HCEC 1CT (cell line): ENCODE measurements around the gene PRKCQ.
"Not testable (repeated sequence)": the region's sequence is repeated elsewhere in the genome, so short reads cannot be mapped to it uniquely, and the experiment has no call there.

Experiments
- DNase-seq: peaks from one replicate; pipeline ENCODE4 v3.0.0-alpha.2; 2017

PRKCQ gene

DNA sequence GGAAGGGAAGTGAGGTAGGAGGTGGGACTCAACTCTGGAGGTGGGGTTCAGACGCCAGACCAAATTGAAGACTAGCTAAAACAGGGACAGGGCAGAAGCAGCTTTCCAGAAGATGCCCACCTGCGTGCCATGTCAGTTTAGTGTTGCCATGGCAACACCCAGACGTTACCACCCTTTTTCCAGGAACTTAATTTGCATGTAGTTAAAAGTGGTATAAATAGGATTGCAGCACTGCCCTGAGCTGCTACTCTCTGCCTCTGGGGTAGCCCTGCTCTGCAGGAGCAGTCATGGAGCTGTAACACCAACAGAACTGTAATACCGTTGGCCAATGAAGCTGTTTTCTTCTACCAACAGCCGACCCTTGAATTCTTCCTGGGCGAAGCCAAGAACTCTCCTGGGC is 93.8 kb downstream of the PRKCQ start:
- no peak for DNase-seq

GRCh38 chr10:6482737-6483357 is 97.2 kb downstream of the PRKCQ start:
- DNase-seq: no peak

DNA sequence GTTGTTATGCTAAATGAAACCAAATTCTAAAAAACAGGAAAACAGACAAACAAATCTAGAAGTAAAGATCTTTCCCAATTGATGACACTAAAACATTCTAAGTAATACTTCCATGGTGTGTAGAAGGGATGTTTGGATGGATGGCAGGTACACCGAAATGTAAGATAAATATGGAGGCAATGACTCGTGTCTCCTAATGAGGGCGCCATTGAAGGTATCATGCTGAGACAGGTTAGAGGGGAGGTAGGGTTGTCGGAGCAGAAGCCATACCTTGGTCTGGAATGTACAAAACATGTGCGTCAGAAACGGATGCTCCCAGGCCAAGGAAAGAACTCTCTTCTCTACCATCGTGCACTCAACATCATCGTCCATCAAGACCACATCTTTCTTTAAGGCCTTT is 101.4 kb downstream of the PRKCQ start:
- no peak for DNase-seq

GRCh38 chr10:6476989-6477388 is 103.1 kb downstream of the PRKCQ start:
- DNase-seq: no peak

DNA sequence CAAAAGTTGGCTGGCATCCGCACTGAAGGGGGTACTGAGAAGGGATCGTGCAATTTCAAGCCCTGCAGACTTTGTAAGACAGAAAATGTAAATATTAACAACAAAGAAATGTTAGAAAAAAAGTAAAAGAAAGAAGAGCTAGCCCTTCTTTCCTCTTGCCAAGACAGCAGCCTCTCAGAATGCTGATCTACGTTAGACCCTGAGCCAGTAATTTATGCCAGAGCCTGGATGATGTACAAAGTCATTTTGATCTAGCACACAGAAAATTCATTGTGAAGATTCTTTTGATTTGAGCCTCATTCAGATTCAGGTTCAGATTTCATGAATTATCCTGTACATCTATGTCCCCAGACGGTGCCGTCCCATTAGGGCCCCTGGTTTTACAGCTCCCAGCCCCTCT is 105.2 kb downstream of the PRKCQ start:
- no peak for DNase-seq

GRCh38 chr10:6473901-6474370 is 106.1 kb downstream of the PRKCQ start:
- DNase-seq: no peak

DNA sequence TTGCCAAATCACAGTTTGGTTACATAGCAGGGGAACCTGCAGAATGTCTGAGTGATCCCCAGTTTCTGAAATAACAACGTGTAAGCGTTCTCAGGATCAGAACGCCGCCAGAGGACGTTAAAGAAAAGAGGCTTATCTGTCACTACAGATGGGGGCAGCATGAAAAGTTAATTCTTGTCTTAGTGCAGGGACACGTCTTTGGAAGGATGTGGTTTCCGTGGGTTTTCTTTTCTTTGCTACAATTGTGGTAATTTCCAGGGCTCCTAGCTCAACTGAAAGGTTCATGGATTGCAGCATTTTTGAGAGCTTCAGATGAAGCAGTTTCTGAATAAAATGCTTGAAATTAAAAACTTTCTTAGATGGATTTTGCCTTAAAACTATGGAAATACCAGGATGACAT is 106.6 kb downstream of the PRKCQ start:
- no peak for DNase-seq

- DNase-seq: not testable (repeated sequence)
Measured at GRCh38 chr10:6472710-6473005, 107.4 kb downstream of the PRKCQ start.

DNA sequence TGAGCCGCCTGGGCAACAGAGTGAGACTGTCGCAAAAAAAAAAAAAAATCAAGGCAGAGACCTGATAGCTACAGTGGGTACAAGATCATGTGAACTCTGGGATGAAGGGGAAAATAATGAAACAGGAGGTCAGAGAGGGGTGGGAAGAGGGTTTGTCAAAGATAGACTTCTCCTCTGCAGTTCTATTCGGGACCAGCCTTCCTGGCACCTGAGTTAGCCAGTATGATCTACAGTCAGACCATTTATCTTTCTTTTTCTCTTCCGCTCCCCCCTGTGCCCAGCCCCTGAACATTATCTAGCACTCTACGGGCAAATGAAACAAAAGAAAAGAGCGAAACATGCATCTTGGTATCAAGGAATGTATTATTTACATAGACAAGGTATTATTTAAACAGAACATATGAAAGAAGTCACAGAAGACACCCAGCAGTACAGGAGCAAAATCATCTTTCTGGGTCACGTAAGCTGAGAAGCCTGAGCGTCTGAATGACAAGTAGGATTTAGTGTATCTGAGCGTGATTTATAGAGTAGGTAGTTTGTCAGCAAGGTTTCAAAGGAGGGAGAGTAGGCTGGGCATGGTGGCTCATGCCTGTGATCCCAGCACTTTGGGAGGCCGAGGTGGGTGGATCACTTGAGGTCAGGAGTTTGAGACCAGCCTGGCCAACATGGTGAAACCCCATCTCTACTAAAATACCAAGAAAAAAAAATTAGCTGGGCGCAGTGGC is 109.0 kb downstream of the PRKCQ start:
- DNase-seq: no peak

- DNase-seq: no peak
Measured at GRCh38 chr10:6469661-6470060, 110.4 kb downstream of the PRKCQ start.

DNA sequence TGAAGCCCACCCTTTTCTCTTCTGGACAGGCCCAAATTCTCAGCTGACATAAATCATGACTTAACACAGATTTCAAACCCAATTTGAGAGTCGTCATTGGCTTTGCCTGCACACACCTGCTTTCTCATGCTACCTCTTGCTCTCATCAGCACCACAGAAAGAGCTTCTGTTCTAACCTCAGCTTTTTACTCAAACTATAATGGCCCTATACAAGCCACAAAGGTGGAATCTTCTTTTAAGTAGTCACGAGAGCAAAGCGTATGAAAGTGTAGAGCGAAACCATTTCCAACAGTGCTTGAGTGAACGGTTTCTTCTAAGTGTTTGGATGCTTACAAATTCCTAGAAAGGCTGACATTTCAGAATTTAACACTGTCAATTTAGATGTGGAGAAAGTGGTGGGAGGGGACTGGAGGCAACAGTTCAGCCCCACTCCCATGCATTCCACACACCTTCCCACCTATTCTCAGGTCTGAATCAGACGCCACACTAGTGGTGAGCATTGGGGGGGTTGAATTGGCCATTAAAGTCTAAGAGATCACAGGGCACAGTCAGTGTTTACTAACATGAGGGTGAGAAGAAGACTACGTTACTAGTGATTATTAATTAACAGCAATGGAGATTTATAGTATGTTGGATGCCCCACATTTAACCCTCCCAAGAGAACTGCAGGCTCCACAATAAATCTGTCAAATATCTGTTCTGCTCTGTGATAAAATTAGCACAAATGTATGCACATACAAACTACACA is 114.0 kb downstream of the PRKCQ start:
- DNase-seq: no peak

DNA sequence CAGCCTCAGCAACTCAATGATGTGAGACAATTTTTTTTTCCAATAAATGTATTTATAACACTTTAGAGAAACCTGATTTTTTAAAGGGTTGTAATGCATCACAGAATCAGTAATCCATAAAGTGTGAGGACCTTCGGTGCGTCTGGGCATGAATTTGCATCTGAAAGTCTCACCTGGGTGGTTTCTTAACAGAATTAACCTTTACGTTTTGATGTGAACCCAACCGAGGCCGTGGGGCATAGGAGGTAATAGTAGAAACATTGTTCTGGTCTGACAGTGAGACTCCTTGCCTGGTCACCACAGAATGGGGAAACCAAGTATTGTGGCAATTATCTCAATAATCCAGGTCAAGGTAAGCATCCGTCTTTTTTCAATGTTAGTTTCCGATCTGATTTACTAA is 114.6 kb downstream of the PRKCQ start:
- no peak for DNase-seq

DNA sequence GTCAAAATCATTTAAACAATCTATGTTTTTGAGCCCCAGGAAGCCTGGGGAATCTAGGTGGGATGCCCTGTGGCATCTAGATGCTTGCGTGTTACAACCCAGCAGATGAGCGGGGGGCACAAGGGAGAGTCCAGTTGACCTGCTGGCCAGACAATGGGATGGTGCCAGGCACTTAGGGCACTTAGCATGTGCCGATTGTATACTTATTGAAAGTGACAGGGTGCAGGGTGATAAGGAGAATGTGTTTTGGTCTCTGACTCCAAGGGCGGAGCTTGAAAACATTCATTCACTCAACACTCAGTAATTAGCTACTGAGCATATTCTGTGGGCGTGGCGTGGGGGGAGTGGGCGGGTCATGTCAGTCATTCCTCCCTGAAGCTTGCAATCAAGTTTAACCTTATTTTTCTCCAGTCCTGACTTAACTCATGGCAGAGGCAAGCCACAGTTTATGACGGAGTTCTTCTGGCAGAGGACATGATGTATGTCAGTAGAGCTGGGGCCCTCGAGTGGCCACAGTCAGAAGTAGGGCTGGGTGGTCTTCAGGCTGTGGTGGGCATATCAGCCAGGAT is 115.1 kb downstream of the PRKCQ start:
- no peak for DNase-seq

DNA sequence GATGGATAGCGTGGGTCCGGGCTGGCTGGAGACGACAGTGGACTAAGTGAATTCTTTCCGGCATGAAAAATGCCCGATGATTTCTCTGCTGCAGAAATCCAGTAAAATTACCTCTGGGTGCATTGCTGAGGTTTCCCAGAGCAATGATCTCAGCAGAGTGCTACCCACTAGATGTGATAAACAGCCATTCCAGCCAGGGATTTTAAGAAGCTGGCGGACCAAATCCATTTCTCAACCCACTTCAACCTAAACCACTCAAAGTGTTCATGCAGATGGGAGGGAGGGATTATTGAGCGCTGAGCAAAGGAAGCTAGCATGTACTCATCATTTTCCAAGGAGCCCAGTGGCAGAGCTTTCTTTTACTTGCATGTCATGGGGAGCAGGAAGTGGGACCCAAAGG is 116.7 kb downstream of the PRKCQ start:
- DNase-seq: no peak

DNA sequence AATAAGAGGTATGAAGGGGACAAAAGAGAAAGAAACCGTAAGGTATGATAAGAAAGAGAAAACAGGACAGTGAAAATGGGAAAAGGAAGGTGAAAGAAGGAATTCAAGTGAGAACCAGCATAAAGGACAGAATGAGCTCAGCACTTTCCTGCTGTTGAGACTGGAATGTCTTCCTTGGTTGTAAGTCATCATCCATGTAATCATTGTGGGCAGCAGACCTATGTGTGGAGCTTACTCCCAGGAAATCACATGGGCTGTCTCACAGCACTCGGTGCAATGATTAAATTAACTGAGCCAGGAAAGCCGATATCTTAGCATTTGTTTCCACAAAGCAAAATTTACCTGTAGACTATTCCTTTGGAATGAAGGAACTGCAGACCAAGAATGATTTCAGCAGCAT is 118.1 kb downstream of the PRKCQ start:
- no peak for DNase-seq

DNA sequence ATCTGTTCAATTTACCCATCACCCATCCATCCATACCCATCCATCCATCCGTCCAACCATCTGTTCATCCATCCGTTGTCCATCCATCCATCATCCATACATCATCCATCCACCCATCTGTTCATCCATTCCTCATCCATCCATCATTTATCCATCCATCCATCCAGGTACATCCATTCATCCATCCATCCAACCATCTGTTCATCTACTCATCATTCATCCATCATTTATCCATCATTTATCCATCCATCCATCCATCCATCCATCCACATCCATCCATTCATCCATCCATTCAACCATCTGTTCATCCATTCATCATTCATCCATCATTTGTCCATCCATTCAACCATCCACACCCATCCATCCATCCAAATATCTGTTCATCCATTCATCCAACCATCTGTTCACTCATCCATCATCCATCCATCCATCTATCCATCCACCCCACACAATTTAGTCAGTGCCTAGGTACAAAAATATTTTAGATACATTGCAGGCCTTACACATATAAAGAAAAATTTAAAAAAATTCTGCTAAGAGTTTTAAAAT is 119.1 kb downstream of the PRKCQ start:
- no peak for DNase-seq

GRCh38 chr10:6458814-6459213 is 121.3 kb downstream of the PRKCQ start:
- DNase-seq: no peak

DNA sequence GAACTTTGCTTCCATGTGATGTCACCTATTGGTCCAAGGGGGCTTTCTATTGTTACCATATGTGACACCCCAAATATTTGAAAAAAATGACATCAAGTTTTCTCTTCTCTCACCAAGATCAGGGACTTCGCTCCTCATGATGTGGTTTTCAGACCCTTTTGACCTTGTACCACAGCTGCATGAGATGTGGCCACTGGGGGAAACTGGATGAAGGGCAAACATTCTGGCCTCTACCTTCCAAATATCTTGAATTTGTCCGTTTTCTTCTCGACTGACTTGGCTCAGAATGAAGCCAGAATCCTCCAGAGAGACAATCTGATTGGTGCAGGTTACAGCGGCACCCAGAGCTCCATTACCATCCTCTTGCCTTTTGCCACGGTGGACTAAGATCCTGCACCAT is 122.7 kb downstream of the PRKCQ start:
- no peak for DNase-seq

- DNase-seq: no peak
Measured at GRCh38 chr10:6456067-6456466, 124.0 kb downstream of the PRKCQ start.

DNA sequence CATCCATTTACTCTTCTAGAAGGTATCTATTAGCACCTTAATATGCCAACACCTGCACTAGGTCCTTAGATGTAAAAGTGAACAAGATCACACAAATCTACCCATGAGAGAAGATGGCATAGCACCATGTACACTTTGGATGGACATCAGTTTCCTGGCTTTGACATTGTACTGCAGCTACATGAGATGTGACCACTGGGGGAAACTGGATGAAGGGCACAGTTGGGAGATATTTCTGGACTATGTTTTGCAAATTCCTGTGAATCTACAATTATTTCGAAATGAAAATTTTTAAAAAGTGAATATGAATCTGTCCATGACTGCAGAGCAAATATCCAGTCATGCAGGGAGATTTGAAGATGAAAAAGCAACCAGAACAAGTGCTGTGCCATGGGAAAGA is 124.5 kb downstream of the PRKCQ start:
- no peak for DNase-seq

DNA sequence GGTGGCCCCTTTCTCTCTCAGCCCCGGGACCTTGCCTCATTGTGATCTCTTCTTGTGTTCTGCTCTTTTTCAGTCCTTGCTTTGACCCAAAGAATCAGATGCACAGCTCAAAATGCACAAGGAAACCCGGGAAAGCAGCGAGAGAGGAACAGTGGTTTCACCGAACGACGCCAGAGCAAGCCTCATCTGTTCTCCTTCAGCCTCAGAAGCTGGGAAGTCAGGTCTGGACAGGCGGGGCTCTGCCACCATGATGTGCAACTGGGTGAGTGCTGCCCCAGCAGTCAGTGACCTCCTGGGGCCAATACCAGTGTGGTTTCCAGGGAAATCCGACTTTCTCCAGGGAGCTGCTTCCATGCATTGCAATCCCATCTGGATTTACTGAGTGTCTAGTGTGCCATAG is 133.4 kb downstream of the PRKCQ start:
- DNase-seq: no peak

DNA sequence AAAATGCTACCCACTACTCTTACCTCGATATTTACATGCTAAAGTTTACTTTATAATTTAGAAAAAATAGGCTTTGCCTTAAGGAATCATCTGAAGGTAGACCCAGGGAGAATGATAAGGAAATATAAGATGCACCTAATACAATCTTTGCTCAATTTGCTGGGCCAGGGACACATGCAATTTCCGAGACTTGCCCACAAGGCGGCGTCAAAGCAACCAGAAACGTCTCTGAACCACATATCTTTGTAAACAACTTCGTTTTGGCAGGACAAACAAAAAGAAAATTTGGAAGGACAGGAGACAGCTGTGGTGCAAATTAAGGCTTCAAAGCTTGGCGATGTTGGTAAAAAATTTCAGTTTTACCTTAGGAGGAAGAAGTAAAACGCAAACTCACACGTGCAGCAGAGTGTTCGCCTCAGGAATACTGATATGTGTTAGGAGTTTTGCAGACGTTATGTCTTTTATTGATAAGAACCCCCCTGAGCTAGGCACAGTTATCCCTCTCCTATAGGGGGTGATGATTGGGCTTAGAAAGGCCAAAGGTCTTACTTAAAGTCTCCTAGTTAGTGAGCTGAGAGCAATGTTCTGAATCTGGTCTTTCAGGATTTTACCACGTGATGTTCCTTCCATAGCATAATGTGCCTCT is 134.3 kb downstream of the PRKCQ start:
- DNase-seq: peak; percentile 20

DNA sequence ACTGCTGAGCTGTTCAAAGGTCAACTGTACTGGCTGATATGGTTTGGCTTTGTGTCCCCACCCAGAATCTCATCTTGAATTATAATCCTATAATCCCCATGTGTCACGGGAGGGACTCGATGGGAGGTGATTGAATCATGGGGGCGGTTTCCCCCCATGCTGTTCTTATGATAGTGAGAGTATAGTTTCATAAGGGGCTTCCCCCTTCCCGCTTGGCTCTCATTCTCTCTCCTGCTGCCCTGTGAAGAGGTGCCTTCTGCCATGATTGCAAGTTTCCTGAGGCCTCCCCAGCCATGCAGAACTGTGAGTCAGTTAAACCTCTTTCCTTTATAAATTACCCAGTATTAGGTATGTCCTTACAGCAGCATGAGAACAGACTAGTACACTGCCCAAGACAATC is 140.2 kb downstream of the PRKCQ start:
- not testable (repeated sequence) for DNase-seq
